Stimulated activated CD8-positive, alpha-beta memory T cell treated with anti-CD3 and anti-CD28 coated beads, Interleukin-15, amount 100 ng/mL, for 24 hours (primary cell): ENCODE data around the gene STIM2.

ENCODE experiments used
- DNase-seq: peaks from one replicate; pipeline ENCODE4 v3.0.0-alpha.2; 2020; ENCODE audit warnings: low read depth

STIM2 gene

DNA sequence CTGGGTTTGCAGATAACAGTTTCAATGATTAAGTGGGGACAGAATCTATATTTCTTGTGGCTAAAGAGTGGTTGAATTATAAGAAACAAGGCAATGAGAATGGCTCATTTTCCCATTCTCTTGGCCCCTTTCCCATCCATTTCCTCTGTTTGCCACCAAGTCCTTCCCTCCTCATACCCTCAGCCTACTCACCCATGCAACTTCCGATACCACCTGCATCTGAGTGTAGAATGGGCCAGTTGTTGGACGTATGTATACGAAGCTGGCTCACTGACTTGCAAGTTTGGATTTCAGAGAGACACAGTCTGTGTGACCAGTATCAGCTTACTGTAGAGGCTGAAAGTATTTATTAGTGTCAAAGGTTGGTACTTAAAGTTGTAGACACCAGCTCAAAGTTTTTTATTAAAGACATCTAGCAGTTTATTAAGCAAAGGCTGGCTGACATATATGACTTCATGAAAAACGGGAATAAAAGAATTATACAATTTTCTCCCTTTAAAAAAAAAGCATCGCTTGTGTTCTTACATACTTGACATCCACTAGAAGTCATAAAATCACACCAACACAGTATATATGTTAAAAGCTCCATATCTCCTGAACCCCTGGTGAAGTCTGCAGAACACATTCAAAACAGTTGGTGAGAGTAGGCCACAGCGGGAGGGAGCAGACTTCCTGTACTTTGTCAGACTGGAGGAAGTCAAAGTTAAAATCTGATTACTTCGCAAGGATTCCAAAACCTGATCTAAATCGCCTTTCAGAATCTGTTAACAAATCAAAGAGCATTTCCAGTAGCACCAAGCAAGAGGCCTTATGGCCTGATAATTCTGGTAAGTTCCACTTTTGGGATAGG, 22.4 kb upstream of the STIM2 start:
- DNase-seq = no peak

DNA sequence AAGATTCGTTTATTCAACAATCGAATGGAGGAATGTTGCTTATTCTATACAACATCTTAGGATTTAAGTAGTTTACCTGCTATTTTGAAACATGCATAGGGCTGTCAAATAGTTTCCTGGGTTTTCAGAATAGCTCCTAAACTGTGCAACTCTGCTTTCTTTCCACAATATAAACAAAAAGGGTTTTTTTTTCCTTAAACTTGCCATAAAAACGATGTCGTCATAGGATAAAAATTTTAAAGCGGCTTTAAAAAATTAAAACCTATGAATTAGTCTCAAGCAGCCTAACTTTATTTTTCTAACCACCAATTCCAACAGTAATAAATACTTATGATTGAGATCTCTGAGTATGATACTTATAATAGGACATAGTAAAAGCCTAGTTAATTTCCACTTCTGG, 21.6 kb upstream of the STIM2 start:
- no peak for DNase-seq

DNA sequence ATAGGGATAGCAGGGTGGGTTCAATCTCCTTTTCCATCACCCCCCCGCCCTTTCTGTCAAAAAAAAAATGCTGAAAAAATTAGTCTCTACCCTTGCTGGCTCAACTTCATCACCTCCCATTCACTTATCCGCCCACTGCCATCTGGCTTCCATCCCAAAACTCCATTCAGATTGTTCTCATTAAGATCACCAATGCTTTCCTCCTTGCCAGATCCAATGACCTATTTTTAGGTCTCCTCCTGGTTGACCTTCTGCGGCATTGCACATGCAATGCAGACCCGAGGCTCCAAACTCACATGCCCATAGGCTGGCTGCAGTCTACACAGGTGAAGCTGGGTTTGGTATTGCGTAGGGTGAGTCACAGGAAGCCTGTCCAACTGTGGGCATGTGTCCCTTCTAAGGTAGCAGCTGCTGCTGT, 21.1 kb upstream of the STIM2 start:
- DNase-seq = no peak

DNA sequence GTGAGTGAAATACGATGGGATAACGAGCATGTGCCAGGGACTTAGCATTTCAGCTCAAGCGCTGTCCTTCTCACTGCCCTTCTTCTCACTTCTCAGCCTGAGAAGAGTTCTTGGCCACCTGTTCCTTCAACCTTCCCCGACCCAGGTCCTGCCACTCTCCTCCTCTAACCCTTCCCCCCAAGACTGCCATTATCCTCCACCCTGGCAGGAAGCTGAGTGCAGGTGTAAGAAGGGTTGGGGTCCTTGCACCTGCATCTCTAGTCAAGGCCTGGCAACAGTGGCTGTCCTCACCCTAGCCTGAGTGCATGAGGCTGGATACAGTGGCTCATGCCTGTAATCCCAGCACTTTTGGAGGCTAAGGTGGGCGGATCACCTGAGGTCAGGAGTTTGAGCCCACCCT, 19.9 kb upstream of the STIM2 start:
- DNase-seq = no peak

DNA sequence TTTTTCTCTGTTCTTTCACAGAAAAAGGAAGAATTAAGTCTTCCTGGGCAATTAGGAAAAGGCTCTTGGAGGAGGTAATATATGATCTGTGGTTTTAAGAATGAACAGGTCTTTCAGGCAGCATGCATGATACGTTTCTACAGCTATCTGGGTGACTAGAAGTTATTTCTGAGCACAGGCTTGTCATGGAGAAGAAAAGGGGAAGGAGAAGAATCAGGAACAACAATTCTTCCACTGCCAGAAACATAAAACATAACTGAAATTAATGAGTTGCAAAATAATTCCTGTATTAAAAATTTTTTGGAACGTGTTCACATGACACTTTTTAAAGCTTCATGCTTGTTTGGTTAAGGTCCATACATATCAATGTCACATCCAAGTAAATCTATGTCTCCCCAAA, 17.7 kb upstream of the STIM2 start:
- no peak for DNase-seq

DNA sequence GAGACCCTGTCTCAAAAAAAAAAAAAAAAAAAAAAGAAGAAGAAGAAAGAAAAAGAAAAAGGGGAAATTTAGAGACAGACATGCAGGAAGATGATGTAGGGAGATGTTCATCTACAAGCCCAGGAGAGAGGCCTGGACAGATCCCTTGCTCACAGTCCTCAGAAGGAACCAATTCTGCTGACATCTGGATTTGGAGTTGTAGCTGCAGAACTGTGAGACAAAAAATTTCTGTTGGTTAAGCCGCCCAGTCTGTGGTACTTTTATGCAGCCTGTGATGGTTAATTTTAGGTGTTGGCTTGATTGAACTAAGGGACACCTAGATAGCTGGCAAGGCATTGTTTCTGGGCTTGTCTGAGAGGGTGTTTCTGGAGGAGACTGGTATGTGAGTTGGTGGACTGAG, 10.1 kb upstream of the STIM2 start:
- no peak for DNase-seq

DNA sequence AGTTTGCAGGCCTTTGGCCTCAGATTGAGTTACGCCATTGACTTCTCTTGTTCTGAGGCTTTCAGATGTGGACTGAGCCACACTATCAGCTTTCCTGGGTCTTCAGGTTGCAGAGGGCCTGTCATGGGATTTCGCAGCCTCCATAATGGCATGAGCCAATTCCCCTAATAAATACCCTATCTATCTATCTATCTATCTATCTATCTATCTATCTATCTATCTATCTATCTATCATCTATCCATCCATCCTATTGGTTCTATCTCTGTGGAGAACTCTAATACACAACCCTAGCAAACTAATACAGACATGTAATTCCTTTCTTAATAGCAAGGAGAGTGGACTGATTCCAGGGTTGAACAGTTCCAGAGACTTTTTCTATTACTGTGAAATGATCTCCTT, 9.5 kb upstream of the STIM2 start:
- DNase-seq = no peak

DNA sequence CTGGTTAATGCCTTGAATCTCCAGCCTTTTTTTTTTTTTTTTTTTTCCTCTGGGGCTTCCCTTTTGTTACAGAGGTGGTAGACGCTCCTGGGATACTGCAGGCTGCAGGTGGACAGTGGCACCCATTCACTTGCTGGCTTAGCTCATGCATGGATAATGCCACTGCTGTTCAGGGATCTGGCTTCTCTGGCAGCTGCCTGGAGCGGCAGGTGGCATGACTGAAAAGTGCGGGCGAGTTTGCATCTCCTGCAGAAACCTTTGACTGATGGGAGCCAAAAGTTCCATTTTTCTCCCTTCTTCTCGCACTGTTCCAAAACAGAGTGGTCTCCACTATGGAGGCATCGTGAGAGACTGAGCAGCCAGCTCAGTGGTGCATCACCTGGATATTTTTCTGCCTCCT, 5.9 kb upstream of the STIM2 start:
- no peak for DNase-seq

DNA sequence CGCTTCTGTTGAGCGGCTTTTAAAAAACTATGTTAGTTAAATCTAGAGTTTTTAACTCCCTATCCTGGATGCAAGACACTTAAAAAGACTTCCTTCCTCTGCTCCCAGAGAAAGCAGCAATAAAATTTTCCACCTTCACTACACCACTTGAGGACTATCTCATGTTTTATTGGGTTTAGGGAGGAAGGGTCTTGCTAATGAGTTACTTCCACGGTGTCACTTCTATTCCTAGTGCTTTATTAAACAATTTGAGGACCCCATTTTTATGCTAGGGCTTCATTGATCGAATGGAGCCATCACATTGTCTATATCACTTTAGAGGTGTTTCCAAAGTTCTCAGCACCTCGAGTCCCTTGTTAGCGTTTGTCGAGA, 3.7 kb upstream of the STIM2 start:
- no peak for DNase-seq

DNA sequence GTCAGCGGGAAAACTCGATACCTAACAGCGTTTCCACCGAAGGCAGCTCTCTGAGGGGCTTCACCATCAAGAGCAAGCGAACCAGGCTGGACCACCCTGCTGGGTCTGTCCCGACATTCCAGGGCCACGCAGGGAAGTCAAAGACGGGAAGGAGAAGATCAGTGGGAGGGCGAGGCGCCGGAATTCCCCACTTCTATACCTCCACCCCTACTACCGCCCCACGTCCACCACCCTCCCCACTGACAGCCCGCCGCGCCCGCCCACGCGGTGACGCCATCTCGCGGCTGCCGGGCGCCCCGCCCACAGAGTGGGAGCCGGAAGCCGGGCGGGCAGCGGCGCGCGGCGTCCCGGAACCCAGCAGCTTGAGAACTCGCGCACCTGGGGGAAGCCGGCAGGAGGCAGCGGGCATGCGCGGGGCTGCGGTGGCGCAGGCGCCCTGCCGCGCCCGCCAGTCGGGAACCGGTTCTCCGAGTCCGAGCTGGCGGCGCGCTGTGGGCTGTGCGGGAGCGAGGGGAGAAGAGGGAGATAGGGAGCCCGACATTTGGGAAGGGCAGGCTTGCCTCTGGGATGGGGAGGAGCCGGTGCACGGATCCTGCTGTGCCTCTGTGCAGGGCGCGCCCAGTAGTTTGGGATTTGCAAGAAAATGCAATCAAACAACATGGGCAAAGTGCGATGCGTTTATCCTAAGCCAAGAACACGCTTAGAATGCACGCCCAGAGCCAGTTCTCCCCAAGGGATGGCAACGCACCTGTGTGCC, 3.2 kb upstream of the STIM2 start:
- DNase-seq = peak; percentile 85

DNA sequence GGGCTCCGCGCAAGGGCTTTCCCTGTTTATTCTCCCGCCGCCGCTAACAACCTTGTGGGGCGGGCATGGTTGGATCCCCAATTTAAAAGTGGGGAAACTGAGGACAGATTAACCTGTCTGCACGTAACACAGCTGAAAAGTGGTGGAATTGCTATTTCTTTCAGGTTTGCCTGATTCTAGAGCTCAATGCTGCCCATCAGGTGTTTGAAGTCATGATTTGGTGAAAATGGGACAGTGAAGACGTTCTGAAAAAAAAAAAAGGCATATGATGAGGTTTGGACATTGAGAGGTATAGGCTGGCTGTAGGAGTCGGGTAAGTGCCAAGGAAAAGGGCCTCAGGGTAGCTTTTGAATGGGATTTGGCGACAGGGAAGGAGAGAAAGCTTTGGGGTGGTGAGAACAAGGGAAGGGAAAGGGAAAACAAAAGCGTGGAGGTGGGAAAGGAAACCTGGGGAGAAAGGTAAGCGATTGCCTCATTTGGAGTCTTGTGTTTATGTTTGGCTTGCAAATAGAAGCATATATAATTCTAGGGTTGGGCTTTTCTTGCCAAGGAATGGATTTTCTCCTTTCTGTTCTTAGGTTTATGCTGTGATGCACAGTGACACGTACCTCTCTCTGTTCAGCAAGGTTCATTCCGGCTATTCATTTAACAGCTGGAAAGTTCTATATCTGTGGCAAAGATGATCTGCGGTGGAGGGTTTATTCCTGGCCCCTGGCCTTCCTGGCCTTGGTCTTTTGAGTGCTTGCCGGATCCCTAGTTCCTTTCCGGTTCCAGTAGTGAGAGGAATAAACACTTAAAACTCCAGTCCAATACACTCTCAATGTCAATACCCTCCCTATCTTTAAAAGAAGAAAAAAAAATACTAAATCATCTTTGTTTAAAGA, 2.4 kb upstream of the STIM2 start:
- DNase-seq = no peak

DNA sequence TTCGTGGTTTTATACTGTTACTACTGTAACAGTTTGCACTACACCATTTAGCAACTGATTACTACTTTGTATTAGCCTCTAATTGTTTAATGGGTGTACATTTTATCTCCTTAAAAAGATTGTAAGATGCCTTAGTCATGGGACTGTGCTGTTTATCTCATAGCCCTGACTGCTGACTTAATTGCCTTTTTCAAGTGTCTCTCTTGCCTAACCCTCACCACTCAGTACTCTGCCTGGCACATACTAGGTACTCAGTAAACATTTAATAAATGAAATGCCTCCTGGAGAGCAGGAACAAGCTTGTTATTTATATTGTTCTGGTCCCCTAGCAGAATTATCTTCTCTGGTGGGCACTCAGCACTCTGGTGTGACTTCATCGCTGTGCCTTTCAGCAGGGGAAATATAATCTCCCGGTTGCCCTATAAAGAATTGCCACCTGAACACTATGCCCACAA, 1.7 kb upstream of the STIM2 start:
- no peak for DNase-seq

DNA sequence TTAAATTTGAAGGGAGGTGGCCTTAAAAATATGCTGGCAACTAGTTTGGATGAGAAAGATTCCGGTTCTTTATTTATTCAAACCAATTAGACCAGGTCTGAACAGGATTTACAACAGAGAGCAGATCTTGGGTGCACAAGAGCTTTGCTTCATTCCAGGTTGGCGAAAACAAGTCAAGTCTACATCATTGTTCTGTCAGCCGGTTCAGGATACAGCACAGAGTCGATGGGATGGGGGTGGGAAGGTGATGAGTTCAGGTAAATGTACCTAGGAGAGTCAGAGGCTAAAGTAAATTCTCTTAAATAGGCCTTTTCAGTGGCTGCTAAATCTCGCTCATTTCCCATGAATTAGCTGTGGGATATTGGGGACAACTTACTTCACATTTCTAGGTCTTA, 882 bp upstream of the STIM2 start:
- no peak for DNase-seq

DNA sequence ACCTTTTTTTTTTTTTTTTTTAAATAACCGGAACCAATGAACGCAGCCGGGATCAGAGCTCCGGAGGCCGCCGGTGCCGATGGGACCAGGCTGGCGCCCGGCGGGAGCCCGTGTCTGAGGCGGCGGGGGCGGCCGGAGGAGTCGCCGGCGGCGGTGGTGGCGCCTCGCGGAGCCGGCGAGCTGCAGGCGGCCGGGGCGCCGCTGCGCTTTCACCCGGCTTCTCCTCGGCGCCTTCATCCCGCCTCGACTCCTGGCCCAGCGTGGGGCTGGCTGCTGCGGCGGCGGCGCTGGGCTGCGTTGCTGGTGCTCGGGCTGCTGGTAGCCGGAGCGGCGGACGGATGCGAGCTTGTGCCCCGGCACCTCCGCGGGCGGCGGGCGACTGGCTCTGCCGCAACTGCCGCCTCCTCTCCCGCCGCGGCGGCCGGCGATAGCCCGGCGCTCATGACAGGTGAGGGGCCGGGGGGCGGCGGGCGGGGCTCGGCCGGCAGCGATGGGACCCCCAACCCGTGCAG, 337 bp downstream of the STIM2 start:
- peak; percentile 30 for DNase-seq

DNA sequence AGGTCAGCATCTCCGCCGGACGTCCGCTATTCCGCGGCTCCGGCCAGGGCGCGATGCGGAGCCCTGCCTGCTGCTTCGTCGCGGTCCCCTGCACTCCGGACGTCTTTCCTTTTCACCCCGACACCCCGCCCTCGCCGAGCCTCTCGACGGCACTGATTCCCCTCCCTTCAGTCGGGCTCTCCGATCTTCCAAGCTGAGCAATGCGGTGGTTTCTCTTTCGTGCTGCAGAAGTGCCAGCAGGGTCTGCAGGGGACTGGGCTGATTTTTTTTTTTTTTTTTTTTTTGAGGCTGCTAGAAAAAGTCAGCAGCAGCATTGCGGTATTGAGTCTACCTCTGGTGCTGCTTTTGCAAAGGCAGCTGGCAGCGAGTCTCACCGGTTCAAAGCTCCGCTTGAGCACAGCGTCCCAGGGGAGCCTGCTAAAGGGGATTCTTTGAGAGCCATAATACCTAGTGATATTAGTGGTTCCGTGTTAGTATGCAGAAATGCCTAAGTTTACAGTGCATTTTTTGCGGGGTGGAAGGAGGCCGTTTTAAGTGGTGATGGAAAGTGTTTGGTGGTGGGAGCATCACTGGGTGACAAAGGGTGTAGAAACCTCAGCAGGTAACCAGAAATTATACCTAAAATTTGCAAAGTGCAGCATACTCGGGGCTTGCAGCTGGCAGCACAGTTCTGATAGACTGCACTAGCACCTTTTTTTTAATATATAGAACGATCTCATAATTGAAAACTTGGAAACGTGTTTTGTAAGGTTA, 969 bp downstream of the STIM2 start:
- DNase-seq = peak; percentile 33

DNA sequence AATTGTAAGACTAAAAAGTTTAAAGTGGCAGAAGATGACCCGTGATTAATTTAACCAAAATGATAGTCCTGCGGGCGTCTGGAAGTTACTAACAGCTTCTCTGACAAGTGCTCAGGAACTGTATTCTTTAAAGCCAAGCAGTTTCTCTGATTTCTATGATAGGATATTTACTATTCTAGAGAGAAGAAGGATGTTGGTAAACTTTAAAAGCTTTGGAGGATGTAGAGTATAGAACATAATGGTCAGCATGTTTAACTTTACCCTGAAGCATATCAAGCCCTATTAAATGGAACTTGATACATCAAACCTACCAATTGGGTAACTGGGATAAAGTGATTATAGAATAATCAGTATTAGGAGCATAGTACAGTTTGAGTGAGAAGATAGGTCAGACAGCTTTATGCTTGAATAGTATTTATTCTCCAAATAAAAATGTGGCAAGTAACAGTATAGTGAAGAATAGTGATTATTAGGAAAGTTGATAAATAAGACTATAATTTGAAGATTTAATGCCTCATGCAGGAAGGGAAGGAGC, 1.8 kb downstream of the STIM2 start:
- DNase-seq = no peak

DNA sequence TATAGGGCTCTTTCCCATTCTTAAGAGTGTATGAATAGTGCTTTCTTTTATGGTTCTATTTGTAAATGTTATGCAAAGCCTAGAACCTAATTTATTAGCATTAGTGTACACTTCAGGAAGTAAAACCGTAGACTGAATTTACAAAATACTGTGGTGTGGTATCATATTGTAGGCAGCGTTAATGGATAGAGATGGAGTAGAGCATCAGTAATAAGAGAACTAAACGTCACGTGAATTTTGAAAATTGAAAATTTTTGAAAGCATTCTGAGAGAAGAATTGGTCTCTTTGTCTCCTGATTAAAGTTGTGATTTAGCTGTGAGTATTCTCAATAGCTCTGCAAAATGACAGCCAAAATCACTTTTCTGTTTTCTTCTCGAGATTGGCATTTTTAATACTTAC, 2.9 kb downstream of the STIM2 start:
- DNase-seq = no peak

DNA sequence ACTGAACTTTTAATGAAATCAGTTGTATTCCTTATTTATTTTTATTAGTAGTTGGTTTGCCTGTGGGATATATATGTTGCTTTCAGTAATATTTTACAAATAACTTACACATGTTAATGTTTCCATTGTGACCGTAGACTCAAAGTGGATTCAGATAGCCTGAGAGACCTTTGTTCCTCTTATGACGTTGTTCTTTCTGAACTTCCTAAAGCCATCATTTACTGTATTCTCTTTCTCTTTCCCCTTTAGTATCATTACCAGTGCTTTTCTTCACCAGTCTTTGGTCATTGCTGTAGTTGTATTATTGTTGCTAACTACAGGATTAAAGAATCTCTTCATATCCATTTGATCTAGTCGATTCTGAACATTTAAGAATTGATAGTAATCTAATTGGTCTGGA, 4.3 kb downstream of the STIM2 start:
- DNase-seq = no peak

DNA sequence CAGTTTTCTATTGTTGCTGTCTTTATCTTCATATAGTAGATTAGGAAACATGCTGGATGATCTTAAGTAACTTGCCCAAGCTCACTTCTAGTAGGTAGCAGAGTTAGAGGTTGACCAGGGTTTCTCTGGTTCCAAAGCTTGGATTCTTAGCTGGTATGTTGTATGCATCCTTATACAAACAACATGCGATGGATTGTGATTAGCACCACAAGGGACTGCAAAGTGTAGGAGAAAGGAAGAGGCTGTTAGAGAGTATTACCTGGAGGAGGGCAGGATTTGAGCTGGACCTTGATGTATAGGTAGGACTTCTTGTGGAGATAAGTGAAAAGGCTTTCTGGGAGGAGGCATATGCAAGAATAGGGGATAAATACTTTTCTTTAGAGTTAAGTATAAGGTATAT, 5.6 kb downstream of the STIM2 start:
- DNase-seq = no peak

DNA sequence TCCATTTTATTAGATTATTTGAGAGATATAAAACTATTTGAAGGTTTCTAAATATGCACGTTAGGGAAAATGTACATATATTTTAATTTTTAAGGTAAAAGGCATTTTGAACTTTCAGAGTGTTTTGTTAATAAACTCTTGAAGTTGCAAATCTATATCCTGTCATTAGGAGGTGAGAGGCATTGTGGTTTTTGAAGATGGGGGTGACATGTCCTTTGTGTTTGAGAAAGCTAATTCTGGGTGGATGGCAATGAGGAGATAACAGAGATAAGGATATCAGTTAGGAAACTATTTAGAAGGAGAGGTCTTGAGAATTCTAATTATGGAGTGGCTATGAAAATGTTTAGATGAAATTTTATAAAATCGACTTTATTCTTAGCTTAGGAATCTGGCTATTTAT, 6.1 kb downstream of the STIM2 start:
- DNase-seq = no peak

DNA sequence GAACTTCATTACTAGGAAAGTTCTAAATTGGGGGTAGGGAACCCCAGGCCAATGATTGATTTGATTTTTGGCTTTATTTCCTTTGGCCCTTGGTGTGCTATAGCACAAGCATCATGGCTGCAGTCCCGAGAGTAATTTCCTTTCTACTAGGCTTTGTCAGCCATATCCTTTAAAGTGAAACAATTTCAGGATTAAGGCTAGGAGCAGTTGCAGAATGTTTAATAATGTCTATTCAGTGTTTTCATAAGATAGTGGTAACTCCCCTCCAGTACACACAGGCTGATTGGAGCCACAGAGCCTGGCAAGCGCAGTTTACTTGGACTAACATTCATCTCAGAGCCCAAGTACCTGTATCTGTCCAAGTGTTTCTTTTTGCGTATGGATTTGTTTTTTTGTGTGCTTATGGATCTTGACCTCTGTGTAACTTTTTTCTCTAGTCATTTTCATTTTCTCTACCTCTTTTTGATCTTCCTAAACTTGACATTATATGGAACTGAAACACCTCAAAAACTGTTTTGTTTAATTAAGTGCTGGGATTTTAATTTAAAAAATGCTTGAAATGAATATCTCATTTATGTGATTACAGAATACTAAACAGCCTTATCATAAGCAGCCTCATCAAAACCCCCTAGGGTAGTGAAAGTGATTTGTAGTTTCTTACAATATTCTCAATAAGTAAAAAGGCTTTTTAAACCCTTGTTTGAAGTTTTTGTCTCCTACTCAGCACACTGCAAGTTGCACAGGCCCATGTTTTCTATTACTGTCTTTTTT, 7.5 kb downstream of the STIM2 start:
- no peak for DNase-seq
